GM19035 (cell line): ENCODE measurements around the gene TNS2.

Source experiments
- ATAC-seq: cut with Tn5 transposase; IDR thresholded peaks from one replicate; pipeline ENCODE4 v1.9.1; 2021; ENCODE audit not compliant: unreplicated experiment

TNS2 gene

GRCh38 chr12:53044052-53044581 lies 5.7 kb upstream of the TNS2 start:
- no peak for ATAC-seq

GRCh38 chr12:53044896-53045695 lies 4.8 kb upstream of the TNS2 start:
- no peak for ATAC-seq

GRCh38 chr12:53045696-53046045 lies 4.2 kb upstream of the TNS2 start:
- ATAC-seq, result no peak

- ATAC-seq, result peak; percentile 29
Observed at GRCh38 chr12:53046655-53047220, 3.1 kb upstream of the TNS2 start.

GRCh38 chr12:53047221-53048032 lies 2.4 kb upstream of the TNS2 start:
- ATAC-seq, result peak; percentile 60

- ATAC-seq, result no peak
Observed at GRCh38 chr12:53048033-53048779, 1.7 kb upstream of the TNS2 start.

- ATAC-seq, result no peak
Observed at GRCh38 chr12:53048780-53049401, 974 bp upstream of the TNS2 start.

GRCh38 chr12:53050426-53051057 lies 677 bp downstream of the TNS2 start:
- ATAC-seq, result no peak

- no peak for ATAC-seq
Observed at GRCh38 chr12:53051058-53051880, 1.4 kb downstream of the TNS2 start.

GRCh38 chr12:53051881-53052412 lies 2.1 kb downstream of the TNS2 start:
- no peak for ATAC-seq

GRCh38 chr12:53052419-53053217 lies 2.8 kb downstream of the TNS2 start:
- ATAC-seq, result no peak

GRCh38 chr12:53053218-53054111 lies 3.6 kb downstream of the TNS2 start:
- ATAC-seq, result no peak

GRCh38 chr12:53054112-53054878 lies 4.4 kb downstream of the TNS2 start:
- ATAC-seq, result peak; percentile 87

- ATAC-seq, result no peak
Observed at GRCh38 chr12:53055471-53056266, 5.8 kb downstream of the TNS2 start.

GRCh38 chr12:53056296-53056695 lies 6.4 kb downstream of the TNS2 start:
- ATAC-seq, result no peak

- ATAC-seq, result no peak
Observed at GRCh38 chr12:53056901-53057300, 7.0 kb downstream of the TNS2 start.
